Uterus (tissue), 4 donors: ENCODE measurements around the gene VAX1. TPM values are rescaled to one million over a fixed set of nuclear protein-coding genes. Genes with fewer than 3 reads are reported as not detected.

ENCODE experiments used
- DNase-seq, 2 donors: peaks; one replicate each; pipeline ENCODE4 v3.0.0-alpha.2; 2019 to 2020
- H3K27ac ChIP-seq, 2 donors: fragments of 200-600 bp; sonication (generic); 1 replicate in 1 of 2; 2 replicates in 1 of 2; pipeline ENCODE4 v1.5.1; 2016 to 2018
- H3K27me3 ChIP-seq, 2 donors: fragments of 200-600 bp; sonication (generic); one replicate each; pipeline ENCODE4 v1.5.1; 2018 to 2019; ENCODE audit warnings: control low read depth in 1 of 2
- H3K36me3 ChIP-seq, 2 donors: fragments of 200-600 bp; sonication (generic); one replicate each; pipeline ENCODE4 v1.5.1; 2019; ENCODE audit warnings: control low read depth in 1 of 2
- H3K4me1 ChIP-seq, 2 donors: fragments of 200-600 bp; sonication (generic); one replicate each; pipeline ENCODE4 v1.5.1; 2018 to 2019; ENCODE audit warnings: control low read depth in 1 of 2
- H3K4me3 ChIP-seq, 2 donors: fragments of 200-600 bp; sonication (generic); 1 replicate in 1 of 2; 2 replicates in 1 of 2; pipeline ENCODE4 v1.5.1; 2018 to 2019; ENCODE audit warnings: mild to moderate bottlenecking in 1 of 2
- H3K9me3 ChIP-seq, 2 donors: fragments of 200-600 bp; sonication (generic); one replicate each; pipeline ENCODE4 v1.5.1; 2019; ENCODE audit warnings: control low read depth in 1 of 2
- POLR2A ChIP-seq, 2 donors: fragments of 450-650 bp; IDR thresholded peaks; one replicate each; pipeline ENCODE4 v1.6.1; 2016; ENCODE audit warnings: antibody characterized with exemption in 2 of 2, mild to moderate bottlenecking in 1 of 2, moderate library complexity in 1 of 2
- intact Hi-C: fragments of 100-400 bp; cut with DNase I; formaldehyde crosslinking; loops from one replicate; pipeline ENCODE4 v1.15.1; 2023; ENCODE audit warnings: low total_unique reads
- total RNA-seq, 4 donors: library from RNA; depleted of rRNA in 3 of 4; stranded (reverse); fragments of >200 nt in 3 of 4; gene quantifications; one replicate each; pipeline versions ENCODE4 v1.1.0 to v1.2.4, GENCODE V29; 2014 to 2023
- TF ChIP-seq, protein P1 (sequence below), 4 experiments: fragments of 200-600 bp in 2 of 4; fragments of 450-650 bp in 2 of 4; sonication (generic) in 2 of 4; IDR thresholded peaks; one replicate each; pipeline ENCODE4 v1.5.1; 2016 to 2019; ENCODE audit warnings: antibody characterized with exemption in 4 of 4, mild to moderate bottlenecking in 2 of 4, moderate library complexity in 1 of 4
- donor health status: DM: yes; HTN: yes; CAD: no.

The VAX1 gene
- total RNA-seq, 4 donors from 2014 or later: not detected

DNA sequence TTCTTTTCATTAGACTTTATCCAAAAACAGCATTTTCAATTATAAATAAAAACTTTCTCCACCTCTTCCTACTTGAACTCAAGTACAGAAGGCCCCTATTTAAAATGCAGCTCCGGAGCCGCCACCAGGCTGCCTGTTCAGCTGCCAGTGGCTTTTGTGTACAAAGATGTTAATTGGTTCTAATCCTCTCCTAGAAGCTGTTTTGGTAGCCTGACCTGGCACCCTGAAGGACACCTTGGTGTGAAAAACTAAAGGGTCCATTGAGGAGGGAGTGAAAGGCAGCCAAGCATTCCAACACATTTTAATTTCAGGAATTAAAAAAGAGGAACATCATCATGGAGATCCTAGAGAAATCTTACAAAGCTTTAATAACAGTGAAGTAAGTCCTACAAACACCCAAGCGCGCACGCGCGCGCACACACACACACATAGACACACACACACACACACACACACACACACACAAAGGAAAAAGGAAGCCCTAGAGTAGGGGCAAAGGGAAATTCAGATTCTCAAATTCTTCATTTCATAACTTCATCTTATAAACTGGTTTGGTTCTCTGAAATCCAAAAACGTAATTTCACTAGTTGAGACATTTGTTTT is 41.4 kb downstream of the VAX1 start:
- peaks cover 0 to 4% of the 10 kb centered on the region in 2 donors for H3K27me3 ChIP-seq
- no peak for DNase-seq
- TF ChIP-seq POLR2A (IDR thresholded peaks at IDR 0.05): no peak
- TF ChIP-seq, protein P1, sequence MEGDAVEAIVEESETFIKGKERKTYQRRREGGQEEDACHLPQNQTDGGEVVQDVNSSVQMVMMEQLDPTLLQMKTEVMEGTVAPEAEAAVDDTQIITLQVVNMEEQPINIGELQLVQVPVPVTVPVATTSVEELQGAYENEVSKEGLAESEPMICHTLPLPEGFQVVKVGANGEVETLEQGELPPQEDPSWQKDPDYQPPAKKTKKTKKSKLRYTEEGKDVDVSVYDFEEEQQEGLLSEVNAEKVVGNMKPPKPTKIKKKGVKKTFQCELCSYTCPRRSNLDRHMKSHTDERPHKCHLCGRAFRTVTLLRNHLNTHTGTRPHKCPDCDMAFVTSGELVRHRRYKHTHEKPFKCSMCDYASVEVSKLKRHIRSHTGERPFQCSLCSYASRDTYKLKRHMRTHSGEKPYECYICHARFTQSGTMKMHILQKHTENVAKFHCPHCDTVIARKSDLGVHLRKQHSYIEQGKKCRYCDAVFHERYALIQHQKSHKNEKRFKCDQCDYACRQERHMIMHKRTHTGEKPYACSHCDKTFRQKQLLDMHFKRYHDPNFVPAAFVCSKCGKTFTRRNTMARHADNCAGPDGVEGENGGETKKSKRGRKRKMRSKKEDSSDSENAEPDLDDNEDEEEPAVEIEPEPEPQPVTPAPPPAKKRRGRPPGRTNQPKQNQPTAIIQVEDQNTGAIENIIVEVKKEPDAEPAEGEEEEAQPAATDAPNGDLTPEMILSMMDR (IDR thresholded peaks at IDR 0.05): no peak
- H3K27ac ChIP-seq: no peak overlapping the region
- no peaks in the 10 kb centered on the region for H3K36me3 ChIP-seq
- intact Hi-C loops: no loop called here
- H3K4me1 ChIP-seq: no peaks in the 10 kb centered on the region
- H3K4me3 ChIP-seq: no peak overlapping the region
- H3K9me3 ChIP-seq: no peaks in the 10 kb centered on the region

DNA sequence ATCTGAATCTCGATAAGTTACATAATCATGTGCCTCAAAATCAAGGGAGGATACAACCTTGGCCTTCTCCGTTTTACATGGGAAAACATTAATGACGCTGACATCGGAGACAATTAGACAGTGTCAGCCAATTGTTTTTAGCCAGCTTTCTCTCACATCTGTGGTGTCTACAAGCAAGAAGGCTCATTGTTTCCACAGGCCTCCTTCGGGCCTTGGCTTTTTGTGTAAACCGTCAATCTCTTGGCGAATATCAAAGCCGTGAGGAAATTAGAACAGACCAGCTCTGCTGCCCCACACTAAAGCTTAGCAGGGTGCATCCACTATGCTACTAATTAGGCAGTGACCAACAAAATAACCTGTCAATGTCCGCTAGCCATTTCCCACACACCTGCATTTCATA is 43.2 kb downstream of the VAX1 start:
- no peak for TF ChIP-seq POLR2A (IDR thresholded peaks at IDR 0.05)
- TF ChIP-seq, protein P1 (IDR thresholded peaks at IDR 0.05): no peak
- H3K4me3 ChIP-seq: no peak overlapping the region
- H3K36me3 ChIP-seq: no peaks in the 10 kb centered on the region
- no peaks in the 10 kb centered on the region for H3K4me1 ChIP-seq
- no peak for DNase-seq
- intact Hi-C loops: no loop called here
- H3K27ac ChIP-seq: no peak overlapping the region
- no peaks in the 10 kb centered on the region for H3K9me3 ChIP-seq
- peaks cover 0 to 4% of the 10 kb centered on the region in 2 donors for H3K27me3 ChIP-seq

DNA sequence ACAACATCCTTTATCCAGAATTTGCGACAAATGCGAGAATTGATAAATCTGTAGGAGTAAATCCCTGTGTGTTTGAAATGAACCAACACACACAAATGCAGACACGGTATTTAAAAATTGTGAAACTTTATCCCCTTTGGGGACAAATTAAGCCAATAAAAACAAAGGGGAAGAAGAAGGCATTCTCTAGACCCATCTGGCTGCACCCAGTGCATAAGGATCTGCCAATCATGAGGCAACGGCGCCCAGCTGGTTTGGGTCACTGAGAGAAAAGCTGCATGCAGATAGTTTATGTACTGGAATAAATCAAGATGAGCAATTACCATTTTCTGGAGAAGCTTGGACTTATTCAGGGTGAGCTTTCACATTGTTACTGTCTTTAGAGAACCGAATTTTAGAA is 45.7 kb downstream of the VAX1 start:
- intact Hi-C loops: no loop called here
- TF ChIP-seq POLR2A (IDR thresholded peaks at IDR 0.05): no peak
- TF ChIP-seq, protein P1 (IDR thresholded peaks at IDR 0.05): no peak
- Histone ChIP-seq H3K27ac (no peak overlapping the region), H3K9me3 (no peaks in the 10 kb centered on the region), H3K27me3 (peaks cover 0 to 4% of the 10 kb centered on the region in 2 donors), H3K36me3 (no peaks in the 10 kb centered on the region), H3K4me1 (no peaks in the 10 kb centered on the region), H3K4me3 (no peak overlapping the region)
- no peak for DNase-seq

DNA sequence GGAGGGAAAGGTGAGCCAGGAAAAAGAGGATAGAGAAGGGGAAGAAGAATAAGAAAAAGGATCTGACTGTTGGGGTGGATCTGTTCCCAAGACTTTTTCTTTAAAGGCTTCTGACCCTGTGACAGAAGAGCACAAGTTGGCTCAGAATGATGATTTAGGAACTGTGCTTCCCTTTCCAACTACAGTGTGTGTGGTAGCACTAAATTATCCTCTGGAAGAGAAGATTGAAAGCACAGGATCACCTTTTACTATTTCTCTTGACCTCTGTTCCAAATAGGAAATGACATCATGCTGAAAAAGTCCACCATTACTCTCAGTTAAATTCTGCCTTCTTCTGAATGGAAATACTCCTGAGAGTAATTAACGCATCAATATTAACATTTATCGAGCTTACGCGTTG is 47.2 kb downstream of the VAX1 start:
- no peak overlapping the region for H3K4me3 ChIP-seq
- H3K36me3 ChIP-seq: no peaks in the 10 kb centered on the region
- no peak for TF ChIP-seq POLR2A (IDR thresholded peaks at IDR 0.05)
- TF ChIP-seq, protein P1 (IDR thresholded peaks at IDR 0.05): no peak
- H3K27ac ChIP-seq: no peak overlapping the region
- no peaks in the 10 kb centered on the region for H3K9me3 ChIP-seq
- intact Hi-C loops: no loop called here
- DNase-seq: no peak
- peaks cover 0 to 4% of the 10 kb centered on the region in 2 donors for H3K27me3 ChIP-seq
- H3K4me1 ChIP-seq: no peaks in the 10 kb centered on the region

DNA sequence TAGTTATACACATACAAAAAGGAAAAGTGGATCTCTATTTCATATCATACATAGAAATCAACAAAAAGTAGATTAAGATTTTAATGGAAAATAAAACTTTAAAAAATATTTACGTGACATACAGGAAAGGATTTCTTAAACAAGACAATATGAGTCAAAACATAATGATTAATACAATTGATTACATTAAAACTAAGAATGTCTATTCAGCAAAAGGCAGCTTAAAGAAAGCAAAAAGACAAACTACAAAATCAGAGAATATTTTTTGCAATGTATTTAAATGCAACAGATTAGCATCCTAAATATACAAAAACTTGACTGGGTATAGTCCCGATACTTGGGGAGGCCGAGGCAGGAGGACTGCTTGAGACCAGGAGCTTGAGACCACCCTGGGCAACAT is 50.5 kb downstream of the VAX1 start:
- TF ChIP-seq, protein P1 (IDR thresholded peaks at IDR 0.05): no peak
- TF ChIP-seq POLR2A (IDR thresholded peaks at IDR 0.05): no peak
- intact Hi-C loops: no loop called here
- DNase-seq: no peak
- Histone ChIP-seq H3K9me3 (no peaks in the 10 kb centered on the region), H3K4me1 (no peaks in the 10 kb centered on the region), H3K36me3 (no peaks in the 10 kb centered on the region), H3K27ac (no peak overlapping the region), H3K27me3 (no peaks in the 10 kb centered on the region), H3K4me3 (no peak overlapping the region)
